WI38 (cell line): Measurements from ENCODE around the gene TMEM109.
A peak's percentile ranks its signal among the peaks of the same experiment; 100 is the strongest.

Experiments
- H3K4me3 ChIP-seq: 2 replicates; pipeline ENCODE4 v1.5.1; 2011; ENCODE audit warnings: low read depth, mild to moderate bottlenecking, control low read depth, low read length
- TF ChIP-seq, protein P1 (sequence below): IDR thresholded peaks from 2 replicates; pipeline ENCODE4 v1.5.1; 2012; ENCODE audit warnings: low read depth, mild to moderate bottlenecking, control low read depth, low read length

TMEM109 gene

DNA sequence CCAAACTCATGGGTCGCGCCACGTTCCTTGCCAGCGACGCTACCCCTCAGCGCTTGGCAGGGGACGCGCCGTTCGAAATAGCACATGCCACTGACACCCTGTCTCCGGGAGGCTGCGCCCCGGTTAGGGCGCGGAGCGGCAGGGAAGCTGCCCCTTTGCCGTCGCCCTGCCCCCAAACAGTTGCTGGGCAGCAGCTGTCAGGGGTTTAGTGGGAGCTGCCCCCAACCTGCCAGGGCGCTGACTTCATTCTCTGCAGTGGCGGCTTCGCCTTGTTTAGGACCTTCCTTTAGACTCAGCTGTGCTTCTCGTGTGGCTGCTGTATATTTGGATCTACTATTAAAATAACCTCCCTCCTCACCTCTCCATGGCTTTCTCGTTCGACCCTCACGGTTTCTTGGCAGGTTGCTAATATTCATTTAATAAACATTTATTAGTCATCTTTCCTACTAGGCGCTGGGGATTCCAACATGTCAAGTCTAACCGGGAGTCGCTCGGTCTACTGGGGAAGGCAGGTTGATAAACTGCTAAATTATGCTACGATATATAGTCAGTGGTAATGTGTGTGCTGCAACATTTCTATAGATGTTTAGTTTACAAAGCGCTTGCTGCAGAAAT, 782 bp downstream of the TMEM109 start:
- TF ChIP-seq, protein P1, sequence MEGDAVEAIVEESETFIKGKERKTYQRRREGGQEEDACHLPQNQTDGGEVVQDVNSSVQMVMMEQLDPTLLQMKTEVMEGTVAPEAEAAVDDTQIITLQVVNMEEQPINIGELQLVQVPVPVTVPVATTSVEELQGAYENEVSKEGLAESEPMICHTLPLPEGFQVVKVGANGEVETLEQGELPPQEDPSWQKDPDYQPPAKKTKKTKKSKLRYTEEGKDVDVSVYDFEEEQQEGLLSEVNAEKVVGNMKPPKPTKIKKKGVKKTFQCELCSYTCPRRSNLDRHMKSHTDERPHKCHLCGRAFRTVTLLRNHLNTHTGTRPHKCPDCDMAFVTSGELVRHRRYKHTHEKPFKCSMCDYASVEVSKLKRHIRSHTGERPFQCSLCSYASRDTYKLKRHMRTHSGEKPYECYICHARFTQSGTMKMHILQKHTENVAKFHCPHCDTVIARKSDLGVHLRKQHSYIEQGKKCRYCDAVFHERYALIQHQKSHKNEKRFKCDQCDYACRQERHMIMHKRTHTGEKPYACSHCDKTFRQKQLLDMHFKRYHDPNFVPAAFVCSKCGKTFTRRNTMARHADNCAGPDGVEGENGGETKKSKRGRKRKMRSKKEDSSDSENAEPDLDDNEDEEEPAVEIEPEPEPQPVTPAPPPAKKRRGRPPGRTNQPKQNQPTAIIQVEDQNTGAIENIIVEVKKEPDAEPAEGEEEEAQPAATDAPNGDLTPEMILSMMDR = no peak
- peak overlapping the region; percentile 73 for H3K4me3 ChIP-seq

DNA sequence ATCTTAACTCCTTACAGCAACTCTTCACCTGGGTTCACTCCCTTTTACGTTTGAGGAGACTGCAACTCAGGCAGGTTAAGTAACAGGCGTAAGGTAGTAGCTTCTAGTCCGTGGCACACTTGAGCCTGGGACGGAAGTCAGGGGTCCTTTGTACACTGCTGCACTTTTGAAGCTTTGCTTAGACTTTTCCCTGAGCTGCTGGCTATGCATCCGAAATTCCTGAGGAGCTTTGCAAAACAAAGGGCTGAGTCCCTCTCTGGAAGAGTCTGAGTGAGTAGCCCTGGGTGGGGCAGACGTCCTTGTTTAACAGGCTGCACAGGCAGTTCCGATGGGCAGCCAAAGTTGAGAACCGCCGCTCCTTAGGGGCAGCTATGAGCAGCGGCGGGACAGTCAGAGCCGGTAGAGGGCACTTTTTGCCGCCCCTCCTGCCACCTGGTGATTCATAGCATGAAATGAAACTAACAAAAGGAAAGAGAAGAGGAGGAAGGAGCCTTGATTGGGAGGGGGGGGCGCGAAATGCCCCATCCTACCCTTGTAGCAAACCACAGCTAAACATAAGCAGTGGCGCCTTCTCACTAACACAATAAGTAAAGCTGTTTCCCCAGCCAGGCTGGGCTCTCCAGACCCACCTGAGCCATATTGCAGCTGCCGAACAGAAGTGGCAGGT, 1.4 kb downstream of the TMEM109 start:
- TF ChIP-seq, protein P1 = no peak
- peak overlapping the region; percentile 73 for H3K4me3 ChIP-seq

DNA sequence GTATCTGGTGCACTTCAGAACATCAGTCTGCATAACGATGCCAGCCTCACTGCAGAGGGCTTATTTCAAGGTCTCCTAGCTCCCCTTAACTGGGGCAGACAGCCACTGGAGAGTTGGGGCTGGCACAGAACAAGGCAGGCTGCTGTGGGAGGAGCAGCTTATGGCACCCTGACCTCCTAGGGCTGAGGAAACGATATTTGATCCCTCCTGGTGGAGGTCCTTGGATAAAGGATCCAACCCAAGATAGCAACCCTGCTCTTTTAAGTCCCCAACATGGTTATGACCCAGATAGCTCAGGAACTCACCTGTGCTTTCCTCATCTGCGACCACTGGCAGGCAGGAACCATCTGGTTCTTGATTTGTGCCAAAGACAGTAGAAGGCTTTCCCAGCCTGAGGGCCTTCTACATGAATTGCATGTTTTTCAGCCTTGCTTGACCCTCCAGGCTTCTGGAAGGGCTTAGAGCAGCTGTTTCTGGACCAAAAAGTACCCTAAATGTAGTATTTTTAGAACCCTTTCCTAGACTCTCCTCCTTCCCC, 2.8 kb downstream of the TMEM109 start:
- TF ChIP-seq, protein P1 = no peak
- H3K4me3 ChIP-seq = no peak overlapping the region

DNA sequence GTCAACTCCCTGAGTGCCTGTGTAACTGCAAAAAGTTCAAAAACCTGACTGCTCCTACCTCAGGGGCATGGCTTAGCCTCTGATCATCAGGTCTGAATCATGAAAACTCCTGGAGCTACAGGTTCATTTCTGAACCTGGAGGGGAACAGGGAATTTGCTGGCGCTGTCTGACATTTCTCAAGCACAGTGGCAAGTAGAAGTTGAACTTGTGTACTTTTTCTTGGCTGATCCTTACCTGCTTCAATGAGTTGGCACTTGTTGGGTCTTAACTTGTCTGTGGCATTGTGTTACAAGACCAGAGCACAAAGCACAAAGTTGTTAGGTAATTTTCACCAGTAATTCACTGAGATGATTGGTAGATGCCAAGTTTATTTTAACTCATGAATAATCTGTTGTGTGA, 3.3 kb downstream of the TMEM109 start:
- no peak overlapping the region for H3K4me3 ChIP-seq
- TF ChIP-seq, protein P1 = no peak

DNA sequence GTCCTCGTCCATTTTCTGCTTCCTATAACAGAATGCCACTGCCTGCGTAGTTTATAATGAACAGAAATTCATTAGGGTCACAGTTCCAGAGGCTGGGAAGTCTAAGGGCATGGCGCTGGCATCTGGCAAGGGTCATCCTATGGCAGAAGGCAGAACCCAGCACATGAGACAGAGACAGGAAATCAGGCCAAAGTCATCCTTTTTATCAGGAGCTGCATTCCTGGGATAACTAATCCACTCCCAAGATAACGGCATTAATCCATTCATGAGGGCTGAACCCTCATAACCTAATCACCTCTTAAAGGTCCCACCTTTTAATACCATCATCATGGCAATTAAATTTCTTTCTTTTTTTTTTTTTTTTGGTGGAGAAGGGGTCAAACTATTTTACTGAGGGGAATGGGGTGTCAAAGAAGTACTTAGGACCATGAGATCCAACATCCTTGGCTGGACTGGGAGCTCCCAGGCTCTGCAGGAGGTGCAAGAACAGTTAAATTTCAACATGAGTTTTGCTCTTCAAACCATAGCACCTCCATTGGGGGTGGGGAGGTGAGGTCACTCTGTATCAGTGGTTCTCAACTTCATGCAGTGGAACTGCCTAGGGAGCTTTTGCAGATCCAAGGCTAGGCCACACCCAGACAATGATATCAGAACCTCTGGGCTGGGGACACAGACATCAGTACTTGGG, 4.4 kb downstream of the TMEM109 start:
- no peak overlapping the region for H3K4me3 ChIP-seq
- TF ChIP-seq, protein P1 = no peak

DNA sequence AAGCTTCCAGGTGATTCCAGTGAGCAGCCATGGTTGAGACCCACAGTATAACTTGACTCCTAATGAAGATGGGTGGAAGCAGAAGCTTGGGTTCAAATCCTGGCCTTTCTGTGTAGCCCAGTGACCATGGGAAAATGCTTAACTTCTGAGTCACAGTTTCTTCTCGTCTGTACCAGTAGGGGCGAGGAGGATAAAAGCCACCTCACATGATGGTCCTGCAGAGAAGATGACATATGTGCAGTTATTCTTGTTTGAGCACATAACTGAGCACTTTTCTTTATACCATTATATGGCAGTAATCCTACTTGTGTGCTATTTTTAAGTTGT, 4.9 kb downstream of the TMEM109 start:
- TF ChIP-seq, protein P1 = no peak

DNA sequence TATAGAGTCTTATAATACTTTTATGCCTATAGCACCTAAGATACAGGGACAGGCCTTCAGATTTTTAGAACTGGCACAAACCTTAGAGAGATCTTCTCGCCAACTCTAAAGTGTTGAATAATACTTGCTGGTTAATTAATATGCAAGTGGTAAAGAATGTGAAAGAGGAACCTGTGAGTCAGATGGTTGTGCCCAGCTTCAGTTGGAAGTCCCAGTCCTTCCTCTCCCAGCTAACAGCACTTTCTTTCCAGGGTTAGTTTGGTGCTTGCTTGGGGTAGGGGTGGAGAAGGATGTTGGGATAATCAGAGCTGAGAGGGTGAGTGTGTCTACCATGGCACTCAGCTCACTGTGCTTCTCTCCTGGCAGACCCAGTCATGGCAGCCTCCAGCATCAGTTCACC, 5.4 kb downstream of the TMEM109 start:
- H3K4me3 ChIP-seq = no peak overlapping the region
- TF ChIP-seq, protein P1 = no peak

More for the DNA sequence above, 4.9 kb downstream of the TMEM109 start:
- H3K4me3 ChIP-seq = no peak overlapping the region
